Measurements from ENCODE around the gene NAA38. TPM values are rescaled to one million over a fixed set of nuclear protein-coding genes. Genes with fewer than 3 reads are reported as not detected.
"Not testable (repeated sequence)": the region's sequence is repeated elsewhere in the genome, so short reads cannot be mapped to it uniquely, and the experiment has no call there.

NAA38 gene
- total and polyA plus RNA-seq, 8 donors: 20.1 to 87.2 (median 28.0) TPM

- no peaks in the 10 kb centered on the region for H3K27me3 ChIP-seq
- H3K4me3 ChIP-seq: no peak overlapping the region
- WGBS, 2 donors: 91 to 92% methylated on average over 7 of the region's 7 CpGs
- no peaks in the 10 kb centered on the region for H3K9me3 ChIP-seq
- H3K36me3 ChIP-seq: peaks cover 0 to 8% (median 0%) of the 10 kb centered on the region in 3 donors
- no peak overlapping the region for H3K27ac ChIP-seq
- ATAC-seq (no peak), DNase-seq (peak in 1 of 6 donors; percentile 7), FAIRE-seq (no peak)
- intact Hi-C loops (cut with DNase I): no loop called here
- TF ChIP-seq CTCF (IDR thresholded peaks at IDR 0.05): no peak
- peaks cover 0 to 9% (median 1%) of the 10 kb centered on the region in 3 donors for H3K4me1 ChIP-seq
These were observed 20.9 kb upstream of the NAA38 start for GRCh38 chr17:7878234-7878633.

- Histone ChIP-seq H3K27ac (no peak overlapping the region), H3K27me3 (no peaks in the 10 kb centered on the region), H3K4me3 (no peak overlapping the region), H3K9me3 (no peaks in the 10 kb centered on the region), H3K36me3 (peaks cover 0 to 8% (median 0%) of the 10 kb centered on the region in 3 donors), H3K4me1 (peaks cover 0 to 1% (median 0%) of the 10 kb centered on the region in 3 donors)
- DNase-seq: no peak
- intact Hi-C loops (cut with DNase I): no loop called here
- 83 to 85% methylated on average over 2 of the region's 2 CpGs for WGBS, 2 donors
- no peak for FAIRE-seq
- TF ChIP-seq CTCF (IDR thresholded peaks at IDR 0.05): no peak
- ATAC-seq: no peak
These were observed 18.5 kb upstream of the NAA38 start for GRCh38 chr17:7875804-7876370.

- no peak for ATAC-seq
- 67 to 71% methylated on average over 4 of the region's 4 CpGs for WGBS, 2 donors
- no peak for DNase-seq
- Histone ChIP-seq H3K9me3 (no peaks in the 10 kb centered on the region), H3K4me1 (no peaks in the 10 kb centered on the region), H3K27ac (no peak overlapping the region), H3K27me3 (no peaks in the 10 kb centered on the region), H3K4me3 (no peak overlapping the region), H3K36me3 (no peaks in the 10 kb centered on the region)
- intact Hi-C loops (cut with DNase I): no loop called here
- no peak for TF ChIP-seq CTCF (IDR thresholded peaks at IDR 0.05)
- no peak for FAIRE-seq
These were observed 15.7 kb upstream of the NAA38 start for GRCh38 chr17:7873051-7873450.

- no peak for DNase-seq
- ATAC-seq: no peak
- FAIRE-seq: no peak
- intact Hi-C loops (cut with DNase I): loop anchor here in 2 of 3 donors (5.0 to 10.0 kb wide), 2 partner anchors 114 to 117 kb away; no protein-coding TSS in a partner anchor
- H3K4me3 ChIP-seq: no peak overlapping the region
- no peaks in the 10 kb centered on the region for H3K36me3 ChIP-seq
- WGBS, 2 donors: 65 to 75% methylated on average over 5 of the region's 5 CpGs
- H3K9me3 ChIP-seq: no peaks in the 10 kb centered on the region
- no peak overlapping the region for H3K27ac ChIP-seq
- no peaks in the 10 kb centered on the region for H3K4me1 ChIP-seq
- H3K27me3 ChIP-seq: no peaks in the 10 kb centered on the region
- TF ChIP-seq CTCF (IDR thresholded peaks at IDR 0.05): no peak
These were observed 10.5 kb upstream of the NAA38 start for GRCh38 chr17:7867881-7868329.

GRCh38 chr17:7864995-7865650 is 7.8 kb upstream of the NAA38 start:
- WGBS, 2 donors: 87 to 92% methylated on average over 5 of the region's 5 CpGs
- no peak overlapping the region for H3K27ac ChIP-seq
- no peak overlapping the region for H3K4me3 ChIP-seq
- TF ChIP-seq CTCF (IDR thresholded peaks at IDR 0.05): no peak
- no peaks in the 10 kb centered on the region for H3K36me3 ChIP-seq
- FAIRE-seq (no peak), ATAC-seq (no peak), DNase-seq (no peak)
- no peaks in the 10 kb centered on the region for H3K9me3 ChIP-seq
- no peaks in the 10 kb centered on the region for H3K27me3 ChIP-seq
- intact Hi-C loops (cut with DNase I): loop anchor here in 2 of 3 donors (5.0 to 10.0 kb wide), 2 partner anchors 117 to 120 kb away; no protein-coding TSS in a partner anchor
- no peaks in the 10 kb centered on the region for H3K4me1 ChIP-seq

- intact Hi-C loops (cut with DNase I): loop anchor here in 1 of 3 donors (10.0 kb wide), 1 partner anchor 120 kb away; no protein-coding TSS in a partner anchor
- not testable (repeated sequence) for H3K27ac ChIP-seq, ATAC-seq, H3K4me3 ChIP-seq, FAIRE-seq, H3K27me3 ChIP-seq, DNase-seq, H3K4me1 ChIP-seq, H3K9me3 ChIP-seq, H3K36me3 ChIP-seq
- WGBS, 2 donors: 84 to 85% methylated on average over 5 of the region's 5 CpGs
These were observed 7.0 kb upstream of the NAA38 start for GRCh38 chr17:7864384-7864783.

Data from pancreas (tissue), 10 donors.